Ishikawa (cell line): Measurements from ENCODE around the gene RASL12.

Source experiments
- CEBPB ChIP-seq: IDR thresholded peaks from 2 replicates; pipeline ENCODE4 v1.6.1; 2012
- CREB1 ChIP-seq: IDR thresholded peaks from 2 replicates; pipeline ENCODE4 v1.6.1; 2012; ENCODE audit warnings: low read depth
- EGR1 ChIP-seq: IDR thresholded peaks from 2 replicates; pipeline ENCODE4 v1.6.1; 2012
- EP300 ChIP-seq: IDR thresholded peaks from 2 replicates; pipeline ENCODE4 v1.6.1; 2012; ENCODE audit warnings: borderline replicate concordance
- FOXM1 ChIP-seq: IDR thresholded peaks from 2 replicates; pipeline ENCODE4 v1.6.1; 2012; ENCODE audit warnings: low read depth, borderline replicate concordance
- MAX ChIP-seq: IDR thresholded peaks from 2 replicates; pipeline ENCODE4 v1.6.1; 2012
- NFIC ChIP-seq: IDR thresholded peaks from 2 replicates; pipeline ENCODE4 v1.6.1; 2012
- RAD21 ChIP-seq: IDR thresholded peaks from 2 replicates; pipeline ENCODE4 v1.6.1; 2012; ENCODE audit warnings: low read depth
- REST ChIP-seq: IDR thresholded peaks from 2 replicates; pipeline ENCODE4 v1.6.1; 2012; ENCODE audit warnings: low read depth, mild to moderate bottlenecking
- TAF1 ChIP-seq: IDR thresholded peaks from 2 replicates; pipeline ENCODE4 v1.6.1; 2012; ENCODE audit warnings: low read depth, mild to moderate bottlenecking
- TCF12 ChIP-seq: IDR thresholded peaks from 2 replicates; pipeline ENCODE4 v1.6.1; 2012; ENCODE audit warnings: low read depth
- TEAD4 ChIP-seq: IDR thresholded peaks from 2 replicates; pipeline ENCODE4 v1.6.1; 2012
- USF1 ChIP-seq: IDR thresholded peaks from 2 replicates; pipeline ENCODE4 v1.6.1; 2012
- YY1 ChIP-seq: IDR thresholded peaks from 2 replicates; pipeline ENCODE4 v1.6.1; 2012; ENCODE audit warnings: low read depth
- ZBTB7A ChIP-seq: IDR thresholded peaks from 2 replicates; pipeline ENCODE4 v1.6.1; 2012; ENCODE audit warnings: low read depth

The RASL12 gene

GRCh38 chr15:65066001-65066634 lies 1.7 kb downstream of the RASL12 start:
- no peak for TF ChIP-seq FOXM1
- TF ChIP-seq MAX = no peak
- TF ChIP-seq CEBPB = no peak
- no peak for TF ChIP-seq NFIC

GRCh38 chr15:65062726-65063125 lies 5.1 kb downstream of the RASL12 start:
- TF ChIP-seq TEAD4 (no peak), TAF1 (no peak), ZBTB7A (no peak), USF1 (no peak), MAX (no peak), REST (no peak), EP300 (no peak), NFIC (no peak), EGR1 (no peak), CREB1 (no peak), CEBPB (no peak), RAD21 (no peak), TCF12 (no peak), FOXM1 (no peak)

- TF ChIP-seq NFIC (no peak), USF1 (no peak), EGR1 (no peak), CEBPB (no peak), REST (no peak), TCF12 (no peak), TAF1 (no peak), RAD21 (no peak), TEAD4 (no peak), FOXM1 (no peak), EP300 (no peak), YY1 (no peak), MAX (no peak)
Observed at GRCh38 chr15:65062061-65062460, 5.7 kb downstream of the RASL12 start.

- TF ChIP-seq TEAD4 (no peak), NFIC (no peak), ZBTB7A (no peak), CEBPB (no peak), TCF12 (no peak), MAX (no peak)
Observed at GRCh38 chr15:65060641-65061397, 7.0 kb downstream of the RASL12 start.

- TF ChIP-seq YY1 (no peak), CEBPB (no peak), REST (no peak), RAD21 (no peak), TEAD4 (no peak), MAX (no peak)
Observed at GRCh38 chr15:65059931-65060596, 7.7 kb downstream of the RASL12 start.
